ENCODE measurements around the gene UAP1L1.

- TF ChIP-seq ATF3 (IDR thresholded peaks at IDR 0.05; ENCODE audit: insufficient read depth, low read depth, low read length) (no peak), CTCF (IDR thresholded peaks at IDR 0.05; ENCODE audit: control extremely low read depth in 1 of 3, insufficient read depth in 1 of 3, low read depth in 1 of 3, low read length in 3 of 3) (no peak), RFX5 (IDR thresholded peaks at IDR 0.05; ENCODE audit: borderline replicate concordance, low read depth, low read length) (no peak), GABPA (IDR thresholded peaks at IDR 0.05; ENCODE audit: borderline replicate concordance, insufficient read depth, low read length) (no peak), SIN3A (conservative IDR thresholded peaks at IDR 0.05 in 1 of 2, IDR thresholded peaks at IDR 0.05 in 1 of 2; ENCODE audit: low read depth in 1 of 2, low read length in 2 of 2) (no peak), FOSL1 (IDR thresholded peaks at IDR 0.05; ENCODE audit: insufficient read depth, low read depth, low read length) (no peak), POLR2A (IDR thresholded peaks at IDR 0.05; ENCODE audit: control extremely low read depth in 1 of 2, low read depth in 2 of 2, low read length in 2 of 2) (no peak), NRF1 (IDR thresholded peaks at IDR 0.05; ENCODE audit: low read depth, low read length) (no peak), JUND (IDR thresholded peaks at IDR 0.05; ENCODE audit: low read length) (no peak), SRF (IDR thresholded peaks at IDR 0.05; ENCODE audit: low read depth, low read length) (no peak), YY1 (IDR thresholded peaks at IDR 0.05; ENCODE audit: low read depth, low read length) (no peak), MAX (IDR thresholded peaks at IDR 0.05) (no peak)
Measured at GRCh38 chr9:137111788-137112563, 34.7 kb downstream of the UAP1L1 start.
